IPS-20b (cell line): Measurements from ENCODE around the gene CFAP53.
"Not testable (repeated sequence)": the region's sequence is repeated elsewhere in the genome, so short reads cannot be mapped to it uniquely, and the experiment has no call there.

Experiments
- H3K27ac ChIP-seq: one replicate; pipeline ENCODE4 v1.5.1; 2013; ENCODE audit warnings: low read length
- H3K27me3 ChIP-seq: 2 replicates; pipeline ENCODE4 v1.6.1; 2013; ENCODE audit warnings: mild to moderate bottlenecking, low read length, inconsistent platforms; ENCODE audit not compliant: insufficient read depth
- H3K36me3 ChIP-seq: 2 replicates; pipeline ENCODE4 v1.6.1; 2013; ENCODE audit warnings: low read depth, mild to moderate bottlenecking, inconsistent platforms, low read length, moderate library complexity; ENCODE audit not compliant: insufficient read depth
- H3K4me1 ChIP-seq: 2 replicates; pipeline ENCODE4 v1.6.1; 2013; ENCODE audit warnings: mild to moderate bottlenecking, control low read depth, inconsistent platforms, low read length, moderate library complexity; ENCODE audit not compliant: insufficient read depth
- H3K4me3 ChIP-seq: 2 replicates; pipeline ENCODE4 v1.5.1; 2013; ENCODE audit warnings: mild to moderate bottlenecking, low read length, inconsistent platforms
- H3K9ac ChIP-seq: 2 replicates; pipeline ENCODE4 v1.6.1; 2013; ENCODE audit warnings: low read depth, mild to moderate bottlenecking, inconsistent platforms, low read length, moderate library complexity
- H3K9me3 ChIP-seq: 2 replicates; pipeline ENCODE4 v1.6.1; 2013; ENCODE audit warnings: mild to moderate bottlenecking, low read depth, low read length, inconsistent platforms; ENCODE audit not compliant: insufficient read depth

The CFAP53 gene

GRCh38 chr18:50306944-50307343 is 40.6 kb upstream of the CFAP53 start:
- H3K4me3 ChIP-seq, result peak overlapping the region; percentile 86
- no peaks in the 10 kb centered on the region for H3K4me1 ChIP-seq
- no peak overlapping the region; the same call in 1 of the 2 replicates for H3K9ac ChIP-seq
- no peak overlapping the region for H3K27ac ChIP-seq
- peaks cover 26% of the 10 kb centered on the region for H3K27me3 ChIP-seq
- peaks cover 5% of the 10 kb centered on the region; the same call in 1 of the 2 replicates for H3K9me3 ChIP-seq
- H3K36me3 ChIP-seq, result no peaks in the 10 kb centered on the region

GRCh38 chr18:50301074-50301473 is 34.8 kb upstream of the CFAP53 start:
- Histone ChIP-seq H3K27me3 (peaks cover 6% of the 10 kb centered on the region; the same call in 1 of the 2 replicates), H3K36me3 (no peaks in the 10 kb centered on the region), H3K9me3 (peaks cover 5% of the 10 kb centered on the region; the same call in 1 of the 2 replicates), H3K4me3 (no peak overlapping the region), H3K9ac (no peak overlapping the region), H3K4me1 (no peaks in the 10 kb centered on the region), H3K27ac (no peak overlapping the region)

- peaks cover 6% of the 10 kb centered on the region; the same call in 1 of the 2 replicates for H3K27me3 ChIP-seq
- no peaks in the 10 kb centered on the region for H3K36me3 ChIP-seq
- no peak overlapping the region for H3K9ac ChIP-seq
- H3K4me1 ChIP-seq, result no peaks in the 10 kb centered on the region
- no peak overlapping the region for H3K4me3 ChIP-seq
- H3K27ac ChIP-seq, result no peak overlapping the region
- no peaks in the 10 kb centered on the region for H3K9me3 ChIP-seq
Measured at GRCh38 chr18:50299626-50300388, 33.5 kb upstream of the CFAP53 start.

GRCh38 chr18:50298443-50299284 is 32.4 kb upstream of the CFAP53 start:
- Histone ChIP-seq H3K4me1 (no peaks in the 10 kb centered on the region), H3K27ac (no peak overlapping the region), H3K9me3 (no peaks in the 10 kb centered on the region), H3K9ac (no peak overlapping the region), H3K4me3 (no peak overlapping the region; the same call in 1 of the 2 replicates), H3K27me3 (peaks cover 6% of the 10 kb centered on the region; the same call in 1 of the 2 replicates), H3K36me3 (no peaks in the 10 kb centered on the region)

GRCh38 chr18:50297621-50298442 is 31.5 kb upstream of the CFAP53 start:
- no peak overlapping the region for H3K27ac ChIP-seq
- no peaks in the 10 kb centered on the region for H3K9me3 ChIP-seq
- no peak overlapping the region for H3K9ac ChIP-seq
- peaks cover 6% of the 10 kb centered on the region; the same call in 1 of the 2 replicates for H3K27me3 ChIP-seq
- no peaks in the 10 kb centered on the region for H3K36me3 ChIP-seq
- H3K4me3 ChIP-seq, result peak overlapping the region; percentile 71; the same call in 1 of the 2 replicates
- H3K4me1 ChIP-seq, result no peaks in the 10 kb centered on the region

GRCh38 chr18:50293039-50293438 is 26.7 kb upstream of the CFAP53 start:
- no peaks in the 10 kb centered on the region for H3K36me3 ChIP-seq
- H3K4me1 ChIP-seq, result no peaks in the 10 kb centered on the region
- no peaks in the 10 kb centered on the region for H3K27me3 ChIP-seq
- H3K9ac ChIP-seq, result no peak overlapping the region
- H3K27ac ChIP-seq, result no peak overlapping the region
- no peaks in the 10 kb centered on the region for H3K9me3 ChIP-seq
- H3K4me3 ChIP-seq, result no peak overlapping the region

GRCh38 chr18:50289108-50289443 is 22.8 kb upstream of the CFAP53 start:
- Histone ChIP-seq H3K4me3 (no peak overlapping the region), H3K27ac (no peak overlapping the region), H3K9ac (no peak overlapping the region), H3K9me3 (no peaks in the 10 kb centered on the region), H3K36me3 (peaks cover 17% of the 10 kb centered on the region), H3K27me3 (no peaks in the 10 kb centered on the region), H3K4me1 (no peaks in the 10 kb centered on the region)

- Histone ChIP-seq H3K4me3 (peak overlapping the region; percentile 97), H3K36me3 (peaks cover 23% of the 10 kb centered on the region)
- H3K27me3 ChIP-seq, H3K4me1 ChIP-seq, H3K9ac ChIP-seq, H3K27ac ChIP-seq, H3K9me3 ChIP-seq: not testable (repeated sequence)
Measured at GRCh38 chr18:50288348-50289107, 22.2 kb upstream of the CFAP53 start.

GRCh38 chr18:50287441-50288347 is 21.4 kb upstream of the CFAP53 start, which contains the start of gene CXXC1:
Gene CXXC1 (minus strand): TSS chr18:50287692. CDS start chr18:50287589, 103 bp downstream.
- H3K27ac ChIP-seq, result no peak within 1 kb of the TSS
- H3K27me3 ChIP-seq, result no peaks in the 10 kb centered on the region
- H3K9me3 ChIP-seq, result no peaks in the 10 kb centered on the region
- H3K36me3 ChIP-seq, result peaks cover 31% of the 10 kb centered on the region
- peak within 1 kb of the TSS; percentile 82; the same call in 1 of the 2 replicates for H3K9ac ChIP-seq
- peak within 1 kb of the TSS; percentile 97 for H3K4me3 ChIP-seq
- no peaks in the 10 kb centered on the region for H3K4me1 ChIP-seq

- H3K27ac ChIP-seq, result no peak overlapping the region
- no peaks in the 10 kb centered on the region for H3K27me3 ChIP-seq
- no peaks in the 10 kb centered on the region for H3K4me1 ChIP-seq
- peak overlapping the region; percentile 82; the same call in 1 of the 2 replicates for H3K9ac ChIP-seq
- H3K4me3 ChIP-seq, result peak overlapping the region; percentile 97
- H3K36me3 ChIP-seq, result peaks cover 38% of the 10 kb centered on the region
- no peaks in the 10 kb centered on the region for H3K9me3 ChIP-seq
Measured at GRCh38 chr18:50287028-50287440, 20.7 kb upstream of the CFAP53 start.
